Right lobe of liver (tissue), 6 donors: ENCODE results near the gene PODXL2. TPM values are rescaled to one million over a fixed set of nuclear protein-coding genes. Genes with fewer than 3 reads are reported as not detected.
A peak's percentile ranks its signal among the peaks of the same experiment; 100 is the strongest.

Experiments used
- ATAC-seq, 4 donors: fragments of 200-7000 bp; cut with Tn5 transposase; one replicate each; pipeline ENCODE4 v1.9.1; 2020; ENCODE audit warnings: mild to moderate bottlenecking in 4 of 4, moderate library complexity in 4 of 4
- DNase-seq, 3 donors: peaks; one replicate each; pipeline ENCODE4 v3.0.0-alpha.2; 2020
- H3K27ac ChIP-seq, 3 donors: fragments of 200-600 bp; one replicate each; pipeline ENCODE4 v1.8.0; 2022
- H3K27me3 ChIP-seq, 2 donors: fragments of 200-600 bp; one replicate each; pipeline ENCODE4 v1.8.0; 2022
- H3K36me3 ChIP-seq, 4 donors: fragments of 200-600 bp; sonication (generic) in 1 of 4; one replicate each; pipeline versions ENCODE4 v1.5.1 to v1.8.0; 2017 to 2022; ENCODE audit warnings: control low read depth in 1 of 4
- H3K4me1 ChIP-seq, 4 donors: fragments of 200-600 bp; sonication (generic) in 1 of 4; one replicate each; pipeline versions ENCODE4 v1.5.1 to v1.8.0; 2017 to 2022; ENCODE audit warnings: control low read depth in 1 of 4
- H3K4me3 ChIP-seq, 3 donors: fragments of 200-600 bp; one replicate each; pipeline ENCODE4 v1.8.0; 2022
- H3K9me3 ChIP-seq, 4 donors: fragments of 200-600 bp; sonication (generic) in 1 of 4; one replicate each; pipeline versions ENCODE4 v1.5.1 to v1.8.0; 2017 to 2022; ENCODE audit warnings: control low read depth in 1 of 4
- CTCF ChIP-seq, 4 donors: fragments of 200-600 bp in 3 of 4; fragments of 450-650 bp in 1 of 4; IDR thresholded peaks; one replicate each; pipeline versions ENCODE4 v1.5.1 to v1.8.0; 2016 to 2022; ENCODE audit warnings: antibody characterized with exemption in 4 of 4, mild to moderate bottlenecking in 2 of 4
- POLR2A ChIP-seq: fragments of 450-650 bp; IDR thresholded peaks from one replicate; pipeline ENCODE4 v1.6.1; 2017; ENCODE audit warnings: antibody characterized with exemption, mild to moderate bottlenecking
- WGBS: methylation state at CpG from one replicate; pipeline ENCODE4 v1.1.6; 2018; ENCODE audit warnings: low coverage, low lambda C conversion rate; ENCODE audit not compliant: insufficient coverage; ENCODE audit errors: missing lambda C conversion rate; 5-methylcytosine and 5-hydroxymethylcytosine counted together
- intact Hi-C, 2 donors: fragments of 100-400 bp; cut with DNase I; formaldehyde crosslinking; loops; one replicate each; pipeline versions ENCODE4 v1.11.2 to v1.14.1; 2022
- total RNA-seq, 6 experiments: library from RNA; depleted of rRNA in 2 of 6; stranded (reverse); fragments of >200 nt in 2 of 6; fragmentation: NEBNext Ultra II Directional in 3 of 6; extraction: Animal tissue kit (Norgen Biotek cat#: 25700) in 3 of 6; gene quantifications; one replicate each; pipeline versions ENCODE4 v1.1.0 to v1.2.4, GENCODE V29; 2016 to 2023
- donor health status: DM: no; HTN: yes; CAD: no.
- donor health status: DM: no; HTN: no; CAD: no.
- donor health status: DM: no; HTN: no; CAD: no.
- donor health status: DM: no; HTN: yes; CAD: no.
- donor health status: DM: no; HTN: yes; CAD: no.

Gene PODXL2
- total RNA-seq, 6 experiments from 2014 or later = 0.19 to 1.6 (median 0.63) TPM

GRCh38 chr3:127637546-127637945 is 8.6 kb downstream of the PODXL2 start:
- Histone ChIP-seq H3K4me3 (no peak overlapping the region), H3K27me3 (no peaks in the 10 kb centered on the region), H3K36me3 (no peaks in the 10 kb centered on the region), H3K4me1 (no peaks in the 10 kb centered on the region), H3K27ac (no peak overlapping the region), H3K9me3 (no peaks in the 10 kb centered on the region)
- DNase-seq = no peak
- 65% methylated on average over 2 of the region's 3 CpGs for WGBS
- TF ChIP-seq CTCF (IDR thresholded peaks at IDR 0.05) (no peak), POLR2A (no peak)
- intact Hi-C loops = no loop called here
- peak in 1 of 4 donors; percentile 26 for ATAC-seq

GRCh38 chr3:127637971-127638370 is 9.0 kb downstream of the PODXL2 start:
- Histone ChIP-seq H3K36me3 (no peaks in the 10 kb centered on the region), H3K4me3 (no peak overlapping the region), H3K9me3 (no peaks in the 10 kb centered on the region), H3K4me1 (no peaks in the 10 kb centered on the region), H3K27me3 (no peaks in the 10 kb centered on the region), H3K27ac (no peak overlapping the region)
- TF ChIP-seq CTCF (IDR thresholded peaks at IDR 0.05) (no peak), POLR2A (no peak)
- intact Hi-C loops = no loop called here
- ATAC-seq (no peak), DNase-seq (no peak)

- Histone ChIP-seq H3K27ac (no peak overlapping the region), H3K36me3 (no peaks in the 10 kb centered on the region), H3K4me3 (no peak overlapping the region), H3K27me3 (no peaks in the 10 kb centered on the region), H3K4me1 (no peaks in the 10 kb centered on the region), H3K9me3 (no peaks in the 10 kb centered on the region)
- TF ChIP-seq CTCF (IDR thresholded peaks at IDR 0.05) (no peak), POLR2A (no peak)
- 78% methylated on average over 4 of the region's 5 CpGs for whole genome bisulfite sequencing
- no peak for DNase-seq
- peak in 1 of 4 donors; percentile 29 for ATAC-seq
- intact Hi-C loops = no loop called here
Observed at GRCh38 chr3:127639173-127640041, 10.4 kb downstream of the PODXL2 start.

GRCh38 chr3:127640042-127640355 is 11.0 kb downstream of the PODXL2 start:
- 100% methylated on average over 3 of the region's 3 CpGs for WGBS
- Histone ChIP-seq H3K27ac (no peak overlapping the region), H3K9me3 (no peaks in the 10 kb centered on the region), H3K4me3 (no peak overlapping the region), H3K4me1 (no peaks in the 10 kb centered on the region), H3K36me3 (no peaks in the 10 kb centered on the region), H3K27me3 (no peaks in the 10 kb centered on the region)
- TF ChIP-seq CTCF (IDR thresholded peaks at IDR 0.05) (no peak), POLR2A (no peak)
- ATAC-seq = no peak
- intact Hi-C loops = no loop called here
- no peak for DNase-seq
